GM12872 (cell line): ENCODE results near the gene HNRNPL.

Experiments
- CTCF ChIP-seq: IDR thresholded peaks from 3 replicates; pipeline ENCODE4 v1.5.1; 2011; ENCODE audit warnings: low read depth, mild to moderate bottlenecking, low read length, moderate library complexity; ENCODE audit not compliant: insufficient read depth

HNRNPL gene

GRCh38 chr19:38838986-38839761, 10.6 kb downstream of the HNRNPL start:
- TF ChIP-seq CTCF, result no peak

GRCh38 chr19:38838208-38838985, 11.4 kb downstream of the HNRNPL start:
- no peak for TF ChIP-seq CTCF

- no peak for TF ChIP-seq CTCF
These were observed 12.1 kb downstream of the HNRNPL start for GRCh38 chr19:38837656-38838121.

- TF ChIP-seq CTCF, result no peak
These were observed 12.7 kb downstream of the HNRNPL start for GRCh38 chr19:38836983-38837626.

DNA sequence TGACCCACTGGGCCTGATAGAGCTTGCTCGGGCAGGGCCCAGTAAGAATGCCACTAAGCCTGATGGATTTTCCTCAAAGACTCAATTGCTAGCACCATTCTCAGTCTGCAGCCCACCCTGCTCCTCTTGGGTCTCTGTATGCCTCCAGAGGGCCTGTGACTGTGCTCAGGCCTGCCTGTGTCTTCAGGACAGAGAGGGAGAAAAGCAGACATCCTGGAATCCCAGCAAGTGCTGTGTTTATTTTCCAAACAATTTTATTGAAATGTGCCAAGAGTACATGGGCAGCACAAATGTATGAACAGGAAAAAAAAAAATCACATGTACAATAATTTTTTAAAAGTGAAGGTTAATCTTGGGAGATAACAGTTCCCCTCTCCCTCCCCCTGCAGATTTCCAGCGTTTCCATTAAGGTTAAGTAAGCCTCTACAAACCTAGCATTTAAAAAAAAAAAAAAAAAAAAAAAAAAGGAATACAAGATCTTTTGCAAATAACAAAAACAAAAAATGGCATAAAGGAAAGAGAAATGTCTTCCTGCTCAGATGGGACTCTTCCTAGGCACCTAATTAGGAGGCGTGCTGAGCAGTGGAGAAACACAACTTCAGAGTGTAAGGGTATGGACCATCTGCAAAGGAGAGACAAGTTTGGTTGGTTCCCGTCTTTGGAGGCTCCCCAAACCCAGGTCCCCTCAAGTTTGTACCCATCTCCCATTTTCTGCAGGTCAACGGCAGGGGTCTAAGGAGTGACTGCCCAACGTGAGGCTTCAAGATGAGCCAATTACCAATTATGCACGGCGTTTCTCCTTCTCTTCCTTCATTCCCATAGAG, 13.4 kb downstream of the HNRNPL start:
- no peak for TF ChIP-seq CTCF

GRCh38 chr19:38834590-38834989, 15.2 kb downstream of the HNRNPL start:
- TF ChIP-seq CTCF, result no peak
